ENCODE measurements around the gene HLA-DRB5. TPM values are rescaled to one million over a fixed set of nuclear protein-coding genes. Genes with fewer than 3 reads are reported as not detected.

Gene HLA-DRB5
- total and polyA plus RNA-seq, 2 experiments from 2014 or later: not detected

- peaks cover 2% of the 10 kb centered on the region for H3K27me3 Mint-ChIP-seq (ENCODE audit: insufficient read depth, low read depth, poor library complexity)
- H3K27ac Mint-ChIP-seq: no peak overlapping the region
- H3K27me3 ChIP-seq (ENCODE audit: insufficient read depth): no peaks in the 10 kb centered on the region
- H3K27ac ChIP-seq (ENCODE audit: low read depth): no peak overlapping the region
- no peak overlapping the region for H2AFZ ChIP-seq
- DNase-seq (ENCODE audit: low spot score) (no peak), ATAC-seq (no peak)
- no peaks in the 10 kb centered on the region for H3K79me2 ChIP-seq (replicated peaks; ENCODE audit: insufficient read depth)
- H3K9me3 Mint-ChIP-seq: no peaks in the 10 kb centered on the region; the same call in 2 of the 3 replicates
- H3F3A ChIP-seq (replicated peaks; ENCODE audit: low read depth): no peaks in the 10 kb centered on the region
- no peak overlapping the region for H3K4me3 ChIP-seq
- H3K36me3 Mint-ChIP-seq (ENCODE audit: low read depth): no peaks in the 10 kb centered on the region
- no peaks in the 10 kb centered on the region for H3K4me1 Mint-ChIP-seq
- H3K9me2 ChIP-seq (ENCODE audit: insufficient read depth): no peaks in the 10 kb centered on the region
- no peaks in the 10 kb centered on the region for H3K36me3 ChIP-seq (ENCODE audit: insufficient read depth)
- no peak for TF ChIP-seq POLR2AphosphoS5 (IDR thresholded peaks at IDR 0.05; ENCODE audit: low read depth)
- no peak for TF ChIP-seq CREB1 (CRISPR knock-in tag; IDR thresholded peaks at IDR 0.05; ENCODE audit: low read depth)
- no peak for TF ChIP-seq STAT1 (IDR thresholded peaks at IDR 0.05; ENCODE audit: unreplicated experiment)
- TF ChIP-seq JUNB (IDR thresholded peaks at IDR 0.05; ENCODE audit: unreplicated experiment): no peak
- TF ChIP-seq ETS1 (IDR thresholded peaks at IDR 0.05): no peak
- TF ChIP-seq CTCF (conservative IDR thresholded peaks at IDR 0.05; ENCODE audit: low read depth in 2 of 2): no peak
- TF ChIP-seq, protein P1, sequence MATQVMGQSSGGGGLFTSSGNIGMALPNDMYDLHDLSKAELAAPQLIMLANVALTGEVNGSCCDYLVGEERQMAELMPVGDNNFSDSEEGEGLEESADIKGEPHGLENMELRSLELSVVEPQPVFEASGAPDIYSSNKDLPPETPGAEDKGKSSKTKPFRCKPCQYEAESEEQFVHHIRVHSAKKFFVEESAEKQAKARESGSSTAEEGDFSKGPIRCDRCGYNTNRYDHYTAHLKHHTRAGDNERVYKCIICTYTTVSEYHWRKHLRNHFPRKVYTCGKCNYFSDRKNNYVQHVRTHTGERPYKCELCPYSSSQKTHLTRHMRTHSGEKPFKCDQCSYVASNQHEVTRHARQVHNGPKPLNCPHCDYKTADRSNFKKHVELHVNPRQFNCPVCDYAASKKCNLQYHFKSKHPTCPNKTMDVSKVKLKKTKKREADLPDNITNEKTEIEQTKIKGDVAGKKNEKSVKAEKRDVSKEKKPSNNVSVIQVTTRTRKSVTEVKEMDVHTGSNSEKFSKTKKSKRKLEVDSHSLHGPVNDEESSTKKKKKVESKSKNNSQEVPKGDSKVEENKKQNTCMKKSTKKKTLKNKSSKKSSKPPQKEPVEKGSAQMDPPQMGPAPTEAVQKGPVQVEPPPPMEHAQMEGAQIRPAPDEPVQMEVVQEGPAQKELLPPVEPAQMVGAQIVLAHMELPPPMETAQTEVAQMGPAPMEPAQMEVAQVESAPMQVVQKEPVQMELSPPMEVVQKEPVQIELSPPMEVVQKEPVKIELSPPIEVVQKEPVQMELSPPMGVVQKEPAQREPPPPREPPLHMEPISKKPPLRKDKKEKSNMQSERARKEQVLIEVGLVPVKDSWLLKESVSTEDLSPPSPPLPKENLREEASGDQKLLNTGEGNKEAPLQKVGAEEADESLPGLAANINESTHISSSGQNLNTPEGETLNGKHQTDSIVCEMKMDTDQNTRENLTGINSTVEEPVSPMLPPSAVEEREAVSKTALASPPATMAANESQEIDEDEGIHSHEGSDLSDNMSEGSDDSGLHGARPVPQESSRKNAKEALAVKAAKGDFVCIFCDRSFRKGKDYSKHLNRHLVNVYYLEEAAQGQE (IDR thresholded peaks at IDR 0.05; ENCODE audit: unreplicated experiment): no peak
- no peak for TF ChIP-seq NANOG (IDR thresholded peaks at IDR 0.05; ENCODE audit: borderline replicate concordance)
- TF ChIP-seq EZH2phosphoT487 (IDR thresholded peaks at IDR 0.05; ENCODE audit: unreplicated experiment): no peak
- no peak for TF ChIP-seq EZH2 (IDR thresholded peaks at IDR 0.05; ENCODE audit: low read depth, unreplicated experiment)
- TF ChIP-seq ZNF331 (CRISPR knock-in tag; IDR thresholded peaks at IDR 0.05; ENCODE audit: low read depth): no peak
- no peaks in the 10 kb centered on the region for H3K4me1 ChIP-seq (ENCODE audit: insufficient read depth)
- no peak overlapping the region for H3K4me2 ChIP-seq
- no peak overlapping the region for H3K4me3 Mint-ChIP-seq
- H4K20me1 ChIP-seq (replicated peaks; ENCODE audit: insufficient read depth): no peaks in the 10 kb centered on the region
Observed at GRCh38 chr6:32501016-32501415, 29.1 kb downstream of the HLA-DRB5 start.

Measured in GM23338 (cell line).